MM.1S (cell line): ENCODE measurements around the gene CCDC194.

Experiments
- DNase-seq: peaks from one replicate; pipeline ENCODE4 v3.0.0-alpha.2; 2015
- H2AFZ ChIP-seq: fragments of 300-600 bp; sonication (generic); 2 replicates; pipeline ENCODE4 v1.6.0; 2016; ENCODE audit warnings: antibody characterized with exemption, low read length
- H3F3A ChIP-seq: fragments of 300-600 bp; sonication (generic); 2 replicates; pipeline ENCODE4 v1.6.1; 2016; ENCODE audit warnings: mild to moderate bottlenecking, antibody characterized with exemption, low read length, moderate library complexity, mixed read lengths; ENCODE audit not compliant: insufficient read depth
- H3K27ac ChIP-seq: fragments of 300-600 bp; sonication (generic); 2 replicates; pipeline ENCODE4 v1.5.1; 2016; ENCODE audit warnings: mild to moderate bottlenecking, low read length
- H3K27me3 ChIP-seq: fragments of 300-600 bp; sonication (generic); replicated peaks from 2 replicates; pipeline ENCODE4 v1.6.0; 2016; ENCODE audit warnings: low read length; ENCODE audit not compliant: insufficient read depth
- H3K36me3 ChIP-seq: fragments of 300-600 bp; sonication (generic); replicated peaks from 2 replicates; pipeline ENCODE4 v1.6.1; 2016; ENCODE audit warnings: mild to moderate bottlenecking, low read length, mixed read lengths; ENCODE audit not compliant: insufficient read depth
- H3K4me1 ChIP-seq: fragments of 300-600 bp; sonication (generic); 2 replicates; pipeline ENCODE4 v1.6.1; 2016; ENCODE audit warnings: low read length, mixed read lengths
- H3K4me2 ChIP-seq: fragments of 300-600 bp; sonication (generic); 2 replicates; pipeline ENCODE4 v1.6.0; 2016; ENCODE audit warnings: low read depth, low read length
- H3K4me3 ChIP-seq: fragments of 300-600 bp; sonication (generic); 2 replicates; pipeline ENCODE4 v1.5.1; 2016; ENCODE audit warnings: low read length, mixed read lengths
- H3K79me2 ChIP-seq: fragments of 300-600 bp; sonication (generic); 2 replicates; pipeline ENCODE4 v1.6.1; 2016; ENCODE audit warnings: mixed run types, low read length, mixed read lengths
- H3K9ac ChIP-seq: fragments of 300-600 bp; sonication (generic); 2 replicates; pipeline ENCODE4 v1.6.1; 2016; ENCODE audit warnings: low read length, mixed read lengths
- H3K9me2 ChIP-seq: fragments of 300-600 bp; sonication (generic); replicated peaks from 2 replicates; pipeline ENCODE4 v1.6.1; 2016; ENCODE audit warnings: mild to moderate bottlenecking, low read length, mixed read lengths; ENCODE audit not compliant: insufficient read depth
- H3K9me3 ChIP-seq: fragments of 300-600 bp; sonication (generic); replicated peaks from 2 replicates; pipeline ENCODE4 v1.6.1; 2016; ENCODE audit warnings: mild to moderate bottlenecking, low read length, mixed read lengths; ENCODE audit not compliant: insufficient read depth
- H4K20me1 ChIP-seq: fragments of 300-600 bp; sonication (generic); 2 replicates; pipeline ENCODE4 v1.6.1; 2016; ENCODE audit warnings: mild to moderate bottlenecking, low read length, moderate library complexity, mixed read lengths; ENCODE audit not compliant: insufficient read depth
- EZH2 ChIP-seq: fragments of 300-600 bp; sonication (generic); optimal IDR thresholded peaks from 2 replicates; pipeline ENCODE3; 2017; ENCODE audit warnings: low read depth, mild to moderate bottlenecking, antibody characterized with exemption, low read length, mixed read lengths
- EZH2phosphoT487 ChIP-seq: fragments of 300-600 bp; sonication (generic); IDR thresholded peaks from 2 replicates; pipeline ENCODE4 v1.6.1; 2018; ENCODE audit warnings: antibody characterized with exemption, low read length
- TF ChIP-seq, protein P1 (sequence below): fragments of 300-600 bp; sonication (generic); IDR thresholded peaks from 2 replicates; pipeline ENCODE4 v1.5.1; 2016; ENCODE audit warnings: antibody characterized with exemption, low read length, mixed read lengths

The CCDC194 gene

DNA sequence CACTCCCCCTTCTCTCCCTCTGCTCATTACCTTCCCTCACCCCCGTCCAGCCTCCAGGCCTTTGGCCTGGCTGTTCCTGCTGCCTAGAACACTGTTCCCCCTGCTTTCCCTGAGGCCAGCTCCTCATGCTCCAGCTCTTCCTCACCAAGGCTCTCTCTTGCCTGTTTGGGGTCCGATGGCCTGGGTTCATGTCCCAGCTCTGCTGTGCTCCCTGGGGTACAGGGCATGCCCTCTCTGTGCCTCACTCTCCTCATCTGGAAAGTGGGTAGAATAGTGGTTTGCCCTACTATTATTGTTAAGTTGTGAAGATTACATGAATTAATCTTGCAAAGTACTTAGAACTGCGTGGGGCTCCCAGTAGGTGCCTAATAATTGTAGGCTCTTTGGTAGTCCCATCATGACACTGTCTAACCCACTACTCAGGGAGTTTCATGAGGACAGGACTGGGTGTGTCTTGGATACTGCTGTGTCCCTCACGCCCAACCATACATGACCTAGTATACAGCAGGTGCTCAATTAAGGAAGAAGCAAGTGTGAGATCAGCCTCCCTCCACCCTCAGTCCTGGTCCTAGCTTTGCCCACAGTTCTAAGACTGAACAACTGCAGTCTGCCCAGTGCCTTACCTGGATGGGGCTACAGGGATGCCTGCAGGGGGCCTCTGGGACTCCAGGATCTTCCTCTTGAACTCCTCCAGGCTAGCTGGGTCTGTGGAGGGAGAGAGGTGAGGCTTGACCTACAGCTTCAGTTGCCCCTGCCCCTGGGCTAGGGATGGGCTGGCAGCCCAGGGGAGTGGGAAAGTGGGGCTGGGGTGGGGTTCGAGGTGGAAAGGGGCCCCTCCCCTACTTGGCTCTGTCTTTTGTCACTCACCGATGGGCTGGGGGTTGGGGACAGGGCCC is 33.8 kb downstream of the CCDC194 start:
- no peak for DNase-seq
- H3K4me3 ChIP-seq: no peak overlapping the region
- H3K27me3 ChIP-seq: 0 out of 2 replicates have a peak, but pooled peaks cover 4% of the 10 kb centered on the region
- no peaks in the 10 kb centered on the region for H3K36me3 ChIP-seq
- H2AFZ ChIP-seq: no peak overlapping the region
- TF ChIP-seq, protein P1, sequence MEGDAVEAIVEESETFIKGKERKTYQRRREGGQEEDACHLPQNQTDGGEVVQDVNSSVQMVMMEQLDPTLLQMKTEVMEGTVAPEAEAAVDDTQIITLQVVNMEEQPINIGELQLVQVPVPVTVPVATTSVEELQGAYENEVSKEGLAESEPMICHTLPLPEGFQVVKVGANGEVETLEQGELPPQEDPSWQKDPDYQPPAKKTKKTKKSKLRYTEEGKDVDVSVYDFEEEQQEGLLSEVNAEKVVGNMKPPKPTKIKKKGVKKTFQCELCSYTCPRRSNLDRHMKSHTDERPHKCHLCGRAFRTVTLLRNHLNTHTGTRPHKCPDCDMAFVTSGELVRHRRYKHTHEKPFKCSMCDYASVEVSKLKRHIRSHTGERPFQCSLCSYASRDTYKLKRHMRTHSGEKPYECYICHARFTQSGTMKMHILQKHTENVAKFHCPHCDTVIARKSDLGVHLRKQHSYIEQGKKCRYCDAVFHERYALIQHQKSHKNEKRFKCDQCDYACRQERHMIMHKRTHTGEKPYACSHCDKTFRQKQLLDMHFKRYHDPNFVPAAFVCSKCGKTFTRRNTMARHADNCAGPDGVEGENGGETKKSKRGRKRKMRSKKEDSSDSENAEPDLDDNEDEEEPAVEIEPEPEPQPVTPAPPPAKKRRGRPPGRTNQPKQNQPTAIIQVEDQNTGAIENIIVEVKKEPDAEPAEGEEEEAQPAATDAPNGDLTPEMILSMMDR: no peak
- no peak for TF ChIP-seq EZH2phosphoT487
- no peak for TF ChIP-seq EZH2
- no peaks in the 10 kb centered on the region for H3K9me2 ChIP-seq
- H3K79me2 ChIP-seq: no peaks in the 10 kb centered on the region
- no peak overlapping the region for H3K9ac ChIP-seq
- no peak overlapping the region for H3K27ac ChIP-seq
- H3K4me1 ChIP-seq: no peaks in the 10 kb centered on the region
- no peak overlapping the region for H3K4me2 ChIP-seq
- H3F3A ChIP-seq: no peaks in the 10 kb centered on the region
- no peaks in the 10 kb centered on the region for H3K9me3 ChIP-seq
- H4K20me1 ChIP-seq: no peaks in the 10 kb centered on the region

DNA sequence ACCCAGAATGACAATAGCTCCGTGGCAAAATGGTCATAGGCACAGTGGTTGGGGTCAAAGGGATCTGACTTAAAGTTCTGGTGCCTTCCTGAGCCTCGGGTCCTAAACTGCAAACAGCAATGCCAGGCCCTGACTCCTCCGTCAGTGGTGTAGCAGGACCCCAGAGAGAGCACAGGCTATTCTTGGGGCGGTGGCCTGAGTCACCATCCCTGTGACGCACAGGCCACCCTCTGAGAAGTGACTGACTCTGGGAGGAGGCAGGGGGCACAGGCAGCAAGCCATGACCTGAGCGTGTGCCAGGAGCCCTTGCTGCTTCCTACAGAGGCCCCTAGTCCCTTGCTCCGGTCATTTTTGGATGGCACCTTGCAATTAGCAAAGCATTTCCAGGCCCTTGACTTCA is 35.6 kb downstream of the CCDC194 start:
- Histone ChIP-seq H3K27ac (no peak overlapping the region), H4K20me1 (no peaks in the 10 kb centered on the region), H3K4me1 (no peaks in the 10 kb centered on the region), H3K9me2 (no peaks in the 10 kb centered on the region), H2AFZ (no peak overlapping the region), H3F3A (no peaks in the 10 kb centered on the region), H3K79me2 (no peaks in the 10 kb centered on the region), H3K27me3 (0 out of 2 replicates have a peak, but pooled peaks cover 4% of the 10 kb centered on the region), H3K9ac (no peak overlapping the region), H3K9me3 (no peaks in the 10 kb centered on the region), H3K4me2 (no peak overlapping the region), H3K36me3 (no peaks in the 10 kb centered on the region), H3K4me3 (no peak overlapping the region)
- no peak for DNase-seq
- TF ChIP-seq, protein P1: no peak
- TF ChIP-seq EZH2: no peak

DNA sequence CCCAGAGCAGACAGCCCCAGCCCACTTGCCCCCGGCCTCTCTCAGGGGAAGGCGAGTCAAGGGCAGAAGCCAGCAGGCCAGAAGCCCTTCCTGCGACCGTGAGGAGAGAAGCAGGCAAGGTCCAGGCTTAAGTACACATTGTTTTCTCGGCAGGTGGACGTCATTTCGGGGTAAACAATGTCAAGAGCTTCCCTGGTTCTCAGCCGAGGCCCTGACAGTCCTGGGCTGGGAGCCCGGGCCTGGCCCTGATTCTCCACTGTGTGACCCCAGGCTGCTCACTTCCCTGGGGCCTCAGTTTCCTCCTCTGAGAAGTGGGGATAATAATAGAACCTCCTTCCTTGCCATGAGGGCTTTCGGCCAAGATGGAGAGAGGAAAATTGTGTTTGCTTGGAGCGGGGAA is 36.3 kb downstream of the CCDC194 start:
- Histone ChIP-seq H3K36me3 (no peaks in the 10 kb centered on the region), H3K9me3 (no peaks in the 10 kb centered on the region), H3K27ac (no peak overlapping the region), H3K9me2 (no peaks in the 10 kb centered on the region), H3K4me1 (no peaks in the 10 kb centered on the region), H3K4me3 (no peak overlapping the region), H3K27me3 (0 out of 2 replicates have a peak, but pooled peaks cover 6% of the 10 kb centered on the region), H3K4me2 (no peak overlapping the region), H3F3A (no peaks in the 10 kb centered on the region), H4K20me1 (no peaks in the 10 kb centered on the region), H3K79me2 (no peaks in the 10 kb centered on the region), H2AFZ (no peak overlapping the region), H3K9ac (no peak overlapping the region)
- no peak for DNase-seq
- TF ChIP-seq, protein P1: no peak
- no peak for TF ChIP-seq EZH2phosphoT487
- TF ChIP-seq EZH2: no peak
